MCF 10A (cell line): Measurements from ENCODE around the gene TMEM132A. TPM values are rescaled to one million over a fixed set of nuclear protein-coding genes. Genes with fewer than 3 reads are reported as not detected.

ENCODE experiments used
- BruUV-seq: library from RNA; stranded (reverse); fragments of 400-500 nt; replicated peaks from 2 replicates; lab custom pipeline; 2021; lab: Mats Ljungman, UMichigan
- CTCF ChIA-PET: fragments of 300-600 bp; sonication (Branson Sonifier 250); formaldehyde crosslinking; extraction: SDS; loops from one replicate; lab custom pipeline; 2021; ENCODE audit warnings: antibody characterized with exemption, inconsistent platforms; lab: Yijun Ruan, JAX
- POLR2A ChIA-PET: fragments of 300-600, 350-650 bp; sonication (Branson Sonifier 250); formaldehyde crosslinking; extraction: SDS; loops from one replicate; lab custom pipeline; 2020; ENCODE audit warnings: antibody characterized with exemption, inconsistent platforms; lab: Yijun Ruan, JAX
- DNase-seq: peaks from one replicate; pipeline ENCODE4 v3.0.0-alpha.2; 2018; ENCODE audit not compliant: unreplicated experiment
- H3K27ac Mint-ChIP-seq: one replicate; pipeline ENCODE4 v1.8.0; 2022; ENCODE audit warnings: mild to moderate bottlenecking, low read depth, mixed read lengths; ENCODE audit not compliant: unreplicated experiment
- H3K27me3 Mint-ChIP-seq: one replicate; pipeline ENCODE4 v1.8.0; 2022; ENCODE audit warnings: mixed read lengths; ENCODE audit not compliant: insufficient read depth, unreplicated experiment
- H3K36me3 Mint-ChIP-seq: one replicate; pipeline ENCODE4 v1.8.0; 2022; ENCODE audit warnings: mild to moderate bottlenecking, moderate library complexity, mixed read lengths; ENCODE audit not compliant: insufficient read depth, unreplicated experiment
- H3K4me1 Mint-ChIP-seq: one replicate; pipeline ENCODE4 v1.8.0; 2022; ENCODE audit warnings: mixed read lengths; ENCODE audit not compliant: insufficient read depth, unreplicated experiment
- H3K4me3 Mint-ChIP-seq: one replicate; pipeline ENCODE4 v1.8.0; 2022; ENCODE audit warnings: mild to moderate bottlenecking, moderate library complexity, mixed read lengths; ENCODE audit not compliant: unreplicated experiment
- H3K9me3 Mint-ChIP-seq: one replicate; pipeline ENCODE4 v1.8.0; 2022; ENCODE audit warnings: mixed read lengths; ENCODE audit not compliant: unreplicated experiment
- CTCF ChIP-seq: fragments of 200-600 bp; IDR thresholded peaks from one replicate; pipeline ENCODE4 v1.8.0; 2022; ENCODE audit warnings: antibody characterized with exemption, mild to moderate bottlenecking; ENCODE audit not compliant: unreplicated experiment
- intact Hi-C: fragments of 100-400 bp; cut with micrococcal nuclease; formaldehyde crosslinking; loops from 2 replicates; pipeline ENCODE4 v1.14.1; 2022
- total RNA-seq: library from RNA; stranded (reverse); gene quantifications from 2 replicates; pipeline ENCODE4 v1.2.3, GENCODE V29; 2022

The TMEM132A gene
- total RNA-seq, 1 experiment from 2014 or later = 20.5 TPM

GRCh38 chr11:60878245-60879101, 45.8 kb upstream of the TMEM132A start:
- intact Hi-C loops = no loop called here
- H3K4me1 Mint-ChIP-seq = no peaks in the 10 kb centered on the region
- no peaks in the 10 kb centered on the region for H3K27me3 Mint-ChIP-seq
- ChIA-PET CTCF (interaction anchor here (0.6 to 1.2 kb wide), 2 partner anchors 47 to 507 kb away, joined by 3 to 4 read pairs; no protein-coding TSS in a partner anchor), POLR2A (no interaction called here)
- H3K36me3 Mint-ChIP-seq = peaks cover 26% of the 10 kb centered on the region
- no peak for DNase-seq
- no peak for TF ChIP-seq CTCF
- H3K9me3 Mint-ChIP-seq = no peaks in the 10 kb centered on the region
- no TSS peak for BruUV-seq
- H3K27ac Mint-ChIP-seq = no peak overlapping the region
- no peak overlapping the region for H3K4me3 Mint-ChIP-seq

DNA sequence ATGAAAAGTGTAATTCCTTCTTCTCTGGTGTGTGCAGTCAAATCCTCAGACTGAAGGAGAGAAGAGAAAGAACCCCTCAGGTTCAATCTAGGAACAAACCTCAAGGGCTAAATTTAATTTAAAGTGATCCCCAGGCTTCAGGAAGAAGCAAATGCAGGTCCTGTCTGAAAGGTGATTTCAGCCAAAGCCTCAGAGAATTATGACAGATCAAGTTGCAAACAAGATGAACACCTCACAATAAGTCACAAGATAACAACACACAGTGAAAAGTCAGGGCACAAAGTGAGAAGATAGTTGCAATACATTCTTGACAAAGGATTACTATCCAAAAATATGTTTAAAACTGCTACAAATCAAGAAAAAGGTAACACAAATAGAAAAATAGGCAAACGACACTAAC, 45.2 kb upstream of the TMEM132A start:
- ChIA-PET CTCF (no interaction called here), POLR2A (no interaction called here)
- no TSS peak for BruUV-seq
- H3K4me3 Mint-ChIP-seq = no peak overlapping the region
- no peaks in the 10 kb centered on the region for H3K9me3 Mint-ChIP-seq
- no peaks in the 10 kb centered on the region for H3K4me1 Mint-ChIP-seq
- H3K27me3 Mint-ChIP-seq = no peaks in the 10 kb centered on the region
- intact Hi-C loops = no loop called here
- H3K27ac Mint-ChIP-seq = no peak overlapping the region
- DNase-seq = no peak
- peaks cover 30% of the 10 kb centered on the region for H3K36me3 Mint-ChIP-seq
- TF ChIP-seq CTCF = no peak

DNA sequence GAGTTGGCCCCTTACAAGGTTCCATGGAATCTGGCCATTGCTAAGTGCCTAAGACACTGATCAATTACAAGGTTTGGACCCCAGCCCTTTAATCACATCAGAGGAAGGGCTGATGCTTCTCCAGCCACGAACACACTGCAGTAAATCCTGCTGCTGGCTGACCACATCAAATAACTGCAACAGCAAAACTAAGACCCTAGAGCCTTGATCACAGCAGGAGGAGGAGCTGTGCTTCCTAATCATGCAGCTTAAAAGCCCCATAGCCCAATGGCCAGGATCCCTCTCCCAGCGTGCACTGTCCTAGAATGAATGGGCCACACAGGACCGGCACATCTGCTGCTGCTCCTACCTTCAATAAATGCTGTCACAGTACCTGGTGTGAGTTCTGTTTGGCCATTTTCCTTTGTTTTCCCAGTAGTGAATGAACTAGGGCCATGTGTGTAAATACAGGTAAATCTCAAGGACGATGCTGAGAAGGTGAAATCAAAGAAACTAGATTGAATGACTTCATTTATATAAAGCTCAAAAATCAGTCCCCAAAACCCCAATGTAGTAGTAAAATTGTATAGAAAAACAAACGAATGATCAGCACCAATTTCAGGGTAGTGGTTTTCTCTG, 44.2 kb upstream of the TMEM132A start:
- TF ChIP-seq CTCF = no peak
- CTCF ChIA-PET = interaction anchor here (0.8 to 1.1 kb wide), 2 partner anchors 17 to 19 kb away, joined by 3 to 8 read pairs; no protein-coding TSS in a partner anchor
- peaks cover 37% of the 10 kb centered on the region for H3K36me3 Mint-ChIP-seq

GRCh38 chr11:60880643-60881282, 43.5 kb upstream of the TMEM132A start:
- Mint-ChIP-seq H3K27ac (peak overlapping the region; percentile 49), H3K4me3 (no peak overlapping the region), H3K9me3 (no peaks in the 10 kb centered on the region), H3K36me3 (peaks cover 37% of the 10 kb centered on the region), H3K27me3 (no peaks in the 10 kb centered on the region), H3K4me1 (no peaks in the 10 kb centered on the region)
- intact Hi-C loops = no loop called here
- ChIA-PET POLR2A (interaction anchor here (1.4 kb wide), 1 partner anchor 11 kb away, joined by 3 read pairs; no protein-coding TSS in a partner anchor), CTCF (interaction anchor here (0.8 to 2.2 kb wide), 3 partner anchors 16 to 49 kb away, joined by 3 to 8 read pairs (median 5); no protein-coding TSS in a partner anchor)
- no peak for TF ChIP-seq CTCF
- DNase-seq = no peak
- BruUV-seq = no TSS peak

More for the DNA sequence above, 44.2 kb upstream of the TMEM132A start:
- Mint-ChIP-seq H3K9me3 (no peaks in the 10 kb centered on the region), H3K4me1 (no peaks in the 10 kb centered on the region), H3K4me3 (no peak overlapping the region), H3K27ac (peak overlapping the region; percentile 49), H3K27me3 (no peaks in the 10 kb centered on the region)
- BruUV-seq = no TSS peak
- intact Hi-C loops = no loop called here
- POLR2A ChIA-PET = no interaction called here
- no peak for DNase-seq
